ENCODE data around the gene NCCRP1.

The NCCRP1 gene

GRCh38 chr19:39181500-39182173 is 15.1 kb upstream of the NCCRP1 start:
- DNase-seq, result no peak

DNA sequence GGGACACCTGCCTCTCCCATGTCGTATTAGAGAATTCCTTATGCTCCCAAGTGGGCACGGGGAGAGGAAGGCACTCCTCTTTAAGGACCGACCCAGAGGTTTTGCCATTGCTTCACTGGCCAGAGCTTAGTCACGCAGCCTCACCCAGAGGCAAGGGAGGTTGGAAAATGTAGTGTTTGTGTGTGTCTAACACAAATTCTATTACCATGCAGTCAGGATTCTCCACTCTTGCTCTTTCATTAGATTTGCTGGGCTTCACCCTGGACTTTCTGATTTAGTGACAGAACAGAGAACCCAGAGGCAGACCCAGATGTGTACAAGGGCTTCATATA is 14.6 kb upstream of the NCCRP1 start:
- DNase-seq, result no peak

DNA sequence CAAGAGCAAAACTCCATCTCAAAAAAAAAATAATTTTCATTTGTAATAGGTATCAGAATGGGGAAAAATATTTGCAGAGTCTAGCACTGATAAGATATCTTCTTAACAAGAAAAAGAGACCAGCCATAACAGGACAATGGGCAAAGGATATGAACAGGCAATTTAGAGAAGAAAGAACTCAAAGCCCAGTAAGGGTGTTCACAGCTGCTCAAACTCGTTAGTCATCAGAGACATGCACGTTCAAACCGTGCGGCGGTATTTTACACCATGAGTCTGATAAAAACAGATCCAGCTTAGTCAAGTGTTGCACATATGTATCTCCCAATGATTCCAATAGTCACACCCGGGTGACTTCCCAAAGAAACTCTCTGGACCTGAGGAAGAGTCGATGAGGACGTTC is 13.7 kb upstream of the NCCRP1 start:
- DNase-seq, result no peak

DNA sequence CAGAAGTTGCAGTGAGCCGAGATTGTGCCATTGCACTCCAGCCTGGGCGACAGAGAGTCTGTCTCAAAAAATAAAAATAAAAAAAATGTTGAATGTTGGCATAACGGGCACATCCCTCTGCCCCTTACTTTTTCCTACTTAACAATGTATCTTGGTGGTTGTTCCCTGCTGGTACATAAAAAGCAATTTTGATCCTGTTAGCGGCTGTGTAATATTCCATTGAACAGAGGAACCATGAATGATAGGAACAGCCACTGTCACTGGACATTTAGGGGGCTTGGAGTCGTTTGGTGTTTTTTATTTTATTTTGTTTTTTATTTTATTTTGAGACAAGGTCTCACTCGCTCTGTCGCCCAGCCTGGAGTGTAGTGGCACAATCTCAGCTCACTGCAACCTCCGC is 10.4 kb upstream of the NCCRP1 start:
- DNase-seq, result no peak

DNA sequence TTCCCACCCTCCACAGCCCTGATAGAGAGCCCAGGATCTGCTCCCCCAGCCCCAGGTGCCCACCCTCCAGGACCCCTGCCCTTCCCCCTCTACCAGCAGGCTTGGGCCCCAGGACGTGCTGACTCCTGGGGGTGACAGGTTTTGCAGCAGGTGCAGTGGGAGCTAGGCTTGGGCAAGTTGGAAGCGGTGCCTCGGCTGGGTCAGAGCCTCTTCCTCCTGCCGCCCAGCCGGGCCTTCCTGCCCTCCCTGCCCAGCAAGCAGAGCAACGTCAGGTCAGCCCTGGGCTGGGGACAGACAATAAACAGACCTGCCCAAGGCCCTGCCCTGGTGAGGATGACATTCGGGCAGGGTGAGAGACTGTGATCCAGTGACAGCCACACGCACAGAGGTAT is 9.2 kb upstream of the NCCRP1 start:
- DNase-seq, result no peak

- no peak for DNase-seq
Measured at GRCh38 chr19:39188960-39189359, 7.8 kb upstream of the NCCRP1 start.

- DNase-seq, result no peak
Measured at GRCh38 chr19:39190768-39191167, 6.0 kb upstream of the NCCRP1 start.

GRCh38 chr19:39192846-39193245 is 3.9 kb upstream of the NCCRP1 start:
- DNase-seq, result no peak

DNA sequence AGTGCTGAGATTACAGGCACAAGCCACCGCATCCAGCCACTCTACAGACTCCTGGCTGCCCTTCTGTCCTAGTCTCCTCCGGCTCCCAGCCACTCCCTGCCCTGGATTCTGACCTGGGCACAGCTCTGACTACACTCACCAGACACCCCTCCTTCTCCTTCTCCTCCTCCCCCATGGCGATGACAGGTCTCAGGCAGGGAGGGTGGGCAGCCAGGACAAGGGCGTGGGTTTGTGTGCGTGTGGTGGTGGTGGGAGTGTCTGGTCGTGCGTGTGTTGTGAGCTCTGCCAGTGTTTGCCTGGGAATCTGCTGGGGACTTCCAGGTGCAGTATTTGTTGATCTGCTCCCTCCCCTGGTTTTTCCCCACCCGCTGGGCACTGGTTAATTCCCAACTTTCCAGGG is 3.0 kb upstream of the NCCRP1 start:
- no peak for DNase-seq

- no peak for DNase-seq
Measured at GRCh38 chr19:39194832-39195542, 1.8 kb upstream of the NCCRP1 start.

DNA sequence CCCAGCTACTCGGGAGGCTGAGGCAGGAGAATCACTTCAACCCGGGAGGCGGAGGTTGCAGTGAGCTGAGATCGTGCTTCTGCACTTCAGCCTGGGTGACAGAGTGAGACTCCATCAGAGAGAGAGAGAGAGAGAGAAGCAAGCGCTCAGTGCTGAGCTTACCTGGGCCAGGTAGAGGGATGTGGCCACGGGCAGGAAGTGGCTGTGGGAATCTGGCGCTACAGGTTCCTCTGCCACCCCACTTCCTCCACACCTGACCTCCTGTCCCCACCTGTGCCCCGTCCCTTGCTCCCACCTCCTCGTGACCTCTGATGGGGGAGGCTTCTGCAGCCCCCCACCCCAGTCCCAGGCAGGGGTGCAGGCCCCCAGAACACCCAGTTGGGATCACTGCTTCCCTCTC is 1.0 kb upstream of the NCCRP1 start:
- no peak for DNase-seq

DNA sequence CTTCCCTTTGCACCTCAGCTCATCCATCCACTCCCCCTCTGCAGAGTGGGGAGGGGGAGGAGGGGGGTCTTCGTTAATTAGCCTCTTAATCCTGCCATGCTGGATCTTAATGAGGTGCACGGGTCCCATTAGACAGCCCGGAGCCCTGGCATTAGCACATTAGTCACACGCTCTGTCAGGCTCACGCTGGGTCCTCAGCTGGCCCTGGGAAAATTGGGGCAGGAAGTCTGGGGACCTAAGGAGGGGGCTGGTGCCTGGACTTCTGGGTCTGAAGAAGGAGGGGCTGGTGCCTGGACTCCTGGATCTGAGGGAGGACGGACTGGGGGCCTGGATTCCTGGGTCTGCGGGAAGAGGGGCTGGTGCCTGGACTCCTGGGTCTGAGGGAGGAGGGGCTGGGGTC is 444 bp upstream of the NCCRP1 start:
- DNase-seq, result no peak

DNA sequence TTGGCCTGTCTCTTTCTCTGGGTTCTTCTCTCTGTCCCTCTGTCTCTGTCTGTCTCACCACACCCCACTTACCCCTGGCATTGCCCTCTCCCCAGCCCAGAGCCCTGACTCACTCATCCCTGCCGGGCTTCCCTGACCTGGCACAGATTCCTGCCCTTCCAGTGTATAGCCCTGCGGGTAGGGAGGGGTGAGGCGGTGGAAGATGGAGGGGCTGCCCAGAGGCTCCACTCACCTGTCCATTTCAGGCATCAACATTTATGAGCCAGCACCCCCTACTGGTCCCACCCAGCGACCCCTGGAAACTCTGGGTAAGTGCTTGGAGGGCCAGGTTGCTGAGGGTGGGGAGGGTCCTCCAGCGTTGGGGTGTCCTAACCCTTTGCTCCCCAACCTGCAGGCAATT is 1.0 kb downstream of the NCCRP1 start:
- DNase-seq, result no peak

- DNase-seq, result no peak
Measured at GRCh38 chr19:39199025-39199424, 2.3 kb downstream of the NCCRP1 start.

DNA sequence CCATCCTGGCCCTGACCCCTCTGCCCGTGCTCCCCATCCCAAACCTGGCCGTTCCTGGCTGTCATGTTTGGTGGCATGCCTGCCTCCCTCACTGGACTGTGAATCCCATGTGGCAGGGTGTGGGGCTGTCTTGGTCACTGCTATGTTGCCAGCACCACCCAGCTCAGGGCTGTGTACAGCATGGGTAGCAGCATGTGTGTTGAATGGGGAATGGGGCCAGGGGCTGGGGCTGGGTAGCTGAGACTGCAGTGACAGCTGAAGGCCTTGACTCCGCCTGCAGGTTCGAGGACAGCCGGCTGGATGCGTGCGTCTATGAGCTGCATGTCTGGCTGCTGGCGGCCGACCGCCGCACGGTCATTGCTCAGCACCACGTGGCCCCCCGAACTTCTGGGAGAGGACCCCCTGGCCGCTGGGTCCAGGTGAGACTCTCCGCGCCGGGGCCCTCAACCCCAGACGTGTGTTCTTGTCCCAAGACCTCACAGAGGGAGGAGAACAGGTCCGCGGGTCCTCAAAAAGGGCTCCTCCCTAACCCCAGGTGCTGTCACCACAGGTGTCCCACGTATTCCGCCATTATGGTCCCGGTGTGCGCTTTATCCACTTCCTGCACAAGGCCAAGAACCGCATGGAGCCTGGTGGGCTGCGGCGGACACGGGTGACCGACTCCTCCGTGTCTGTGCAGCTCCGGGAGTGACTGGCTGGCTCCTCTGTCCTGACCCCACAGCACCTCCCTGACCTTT is 3.5 kb downstream of the NCCRP1 start:
- DNase-seq, result no peak

DNA sequence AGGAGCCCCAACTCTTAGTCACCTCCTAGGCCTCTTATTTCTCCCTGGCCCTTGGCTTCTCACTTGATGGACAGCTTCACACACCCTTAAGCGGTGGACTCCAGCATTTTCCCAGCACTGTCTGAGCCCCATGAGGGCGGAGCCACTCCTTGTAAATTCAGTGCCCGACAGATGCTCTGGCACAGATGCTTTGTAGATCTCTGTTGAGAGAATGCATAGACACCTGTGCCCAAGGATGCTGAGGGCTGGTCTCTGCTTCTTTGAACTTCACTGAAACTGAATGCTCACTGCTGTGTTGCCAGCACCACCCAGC is 4.0 kb downstream of the NCCRP1 start:
- no peak for DNase-seq

DNA sequence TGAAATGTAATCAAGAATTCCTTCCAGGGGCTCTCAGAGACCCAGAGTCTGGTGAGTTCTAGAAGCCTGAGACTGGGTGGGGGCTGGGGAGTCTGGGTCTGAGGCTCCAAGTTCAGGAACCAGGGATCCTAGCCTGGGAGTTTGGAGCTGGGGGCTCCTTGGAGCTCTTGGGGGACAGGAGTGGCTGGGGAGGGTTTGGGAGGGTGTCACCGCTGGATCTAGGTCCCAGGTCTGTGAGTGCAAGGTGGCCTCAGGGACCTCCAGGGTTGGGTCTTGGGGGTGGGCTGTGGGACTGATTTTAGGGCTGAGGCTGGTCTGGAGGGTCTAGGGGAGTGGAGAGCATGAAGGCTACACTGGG is 6.2 kb downstream of the NCCRP1 start:
- DNase-seq, result no peak

- DNase-seq, result no peak
Measured at GRCh38 chr19:39203372-39204341, 6.9 kb downstream of the NCCRP1 start, which contains the start of gene SYCN. Gene SYCN (minus strand): TSS chr19:39204263. CDS start chr19:39204254, 9 bp downstream.

GRCh38 chr19:39205449-39205764 is 8.6 kb downstream of the NCCRP1 start:
- DNase-seq, result no peak

- DNase-seq, result no peak
Measured at GRCh38 chr19:39206122-39206521, 9.4 kb downstream of the NCCRP1 start.

DNA sequence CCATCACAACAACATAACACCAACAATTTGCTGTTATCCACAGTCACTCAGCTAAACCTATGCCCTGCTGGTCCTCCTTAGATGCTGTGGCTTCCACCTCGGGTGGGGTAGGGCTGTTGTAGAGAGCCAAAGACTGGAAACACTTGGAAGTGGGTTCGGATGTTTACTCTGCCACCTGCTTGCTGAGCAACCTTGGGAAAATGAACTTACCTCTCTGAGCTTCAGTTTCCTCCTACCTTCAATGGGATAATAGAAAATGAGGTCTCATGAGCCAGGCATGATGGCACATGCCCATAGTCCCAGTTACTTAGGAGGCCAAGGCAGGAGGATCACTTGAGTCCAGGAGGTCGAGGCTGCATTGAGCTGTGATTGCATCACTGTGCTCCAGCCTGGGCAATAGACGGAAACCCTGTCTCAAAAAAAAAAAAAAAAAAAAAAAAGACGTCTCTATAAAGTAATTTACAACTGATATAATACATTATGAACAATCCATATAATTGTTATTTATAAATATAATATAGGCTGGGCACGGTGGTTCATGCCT is 10.6 kb downstream of the NCCRP1 start:
- DNase-seq, result no peak

GRCh38 chr19:39208175-39208795 is 11.5 kb downstream of the NCCRP1 start:
- DNase-seq, result no peak

DNA sequence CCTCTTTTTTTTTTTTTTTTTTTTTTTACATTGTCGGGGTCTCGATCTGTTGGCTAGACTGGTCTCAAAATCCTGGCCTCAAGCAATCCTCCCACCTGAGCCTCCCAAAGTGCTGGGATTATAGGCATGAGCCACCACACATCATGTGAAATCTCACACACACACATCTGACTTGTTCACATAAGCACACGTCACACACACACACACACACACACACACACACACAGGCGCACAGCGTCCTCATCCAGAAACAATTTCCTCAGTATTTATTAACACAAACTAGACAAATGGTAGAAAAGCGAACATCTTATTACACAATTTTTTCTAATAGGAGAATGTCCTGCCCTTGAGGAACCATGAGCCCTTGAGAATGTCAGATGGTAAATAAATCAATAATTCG is 12.4 kb downstream of the NCCRP1 start:
- DNase-seq, result no peak

Data from CD4-positive, alpha-beta T cell treated with Interleukin-15 for 1 hour (primary cell).